GM21529 (cell line): ENCODE measurements around the gene BPIFA1.

Source experiments
- ATAC-seq: cut with Tn5 transposase; IDR thresholded peaks from one replicate; pipeline ENCODE4 v1.9.1; 2021; ENCODE audit not compliant: unreplicated experiment

Gene BPIFA1

DNA sequence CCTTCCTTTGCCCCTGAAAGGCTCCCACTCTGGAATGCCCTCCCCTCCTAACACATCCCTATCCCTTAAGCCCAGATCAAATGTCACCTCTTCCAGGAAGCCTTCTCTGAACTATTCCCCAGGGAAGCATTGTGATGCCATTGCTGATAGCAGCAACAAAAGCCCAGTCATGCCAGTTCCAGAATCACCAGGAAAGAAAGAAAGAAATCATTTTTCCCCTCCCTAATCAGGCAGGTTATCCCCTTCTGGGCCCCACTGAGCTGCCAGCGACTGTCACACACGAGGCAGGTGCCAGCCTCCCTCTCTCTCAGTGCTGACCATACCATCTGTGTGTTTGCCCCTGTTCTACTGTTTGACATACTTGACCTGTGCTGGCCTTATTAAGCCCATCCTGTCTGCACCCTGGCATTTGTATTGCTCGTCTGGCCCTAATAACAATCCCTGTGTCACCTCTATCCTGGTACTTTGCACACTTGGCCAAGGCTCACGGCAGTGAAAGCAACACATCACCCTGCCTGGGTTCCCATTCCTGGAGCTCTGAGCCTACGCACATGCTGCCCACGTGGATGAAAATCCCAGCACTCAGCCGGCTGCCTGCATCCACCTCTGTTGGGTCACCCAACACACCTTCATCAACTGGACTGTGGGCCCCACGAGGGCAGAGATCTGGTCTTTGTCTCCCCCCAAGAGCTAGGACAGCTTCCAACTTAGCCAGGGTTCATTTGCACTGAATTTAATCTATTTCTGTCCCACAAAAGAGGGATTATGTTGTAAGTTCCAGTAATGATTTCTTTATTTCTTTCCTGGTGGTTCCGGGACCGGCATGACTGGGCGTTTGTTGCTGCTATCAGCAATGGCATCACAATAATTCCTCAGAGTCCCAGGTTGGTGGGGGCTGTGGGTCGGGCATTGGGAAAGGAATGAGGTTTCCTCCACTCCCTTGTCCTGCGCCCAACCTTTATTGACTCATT, 42.0 kb downstream of the BPIFA1 start:
- ATAC-seq, result no peak

DNA sequence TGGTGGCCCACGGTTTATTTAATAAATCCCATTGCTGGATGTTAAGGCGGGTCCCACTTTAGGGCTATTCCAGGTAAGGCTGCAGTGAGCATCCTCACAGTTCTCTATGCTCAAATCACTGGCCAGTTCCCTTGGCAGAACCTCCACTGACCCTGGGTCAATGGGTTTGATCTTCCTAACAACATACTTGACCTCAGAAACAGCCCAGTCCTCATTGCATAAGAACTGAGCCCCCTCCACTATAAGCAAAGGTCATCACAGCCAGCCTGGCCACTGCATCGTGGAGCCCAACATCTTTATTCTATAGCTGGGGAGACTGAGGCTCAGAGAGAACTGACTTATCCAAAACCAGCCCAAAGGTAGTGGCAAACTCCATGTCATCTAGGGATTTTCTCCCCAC, 42.9 kb downstream of the BPIFA1 start:
- ATAC-seq, result no peak

DNA sequence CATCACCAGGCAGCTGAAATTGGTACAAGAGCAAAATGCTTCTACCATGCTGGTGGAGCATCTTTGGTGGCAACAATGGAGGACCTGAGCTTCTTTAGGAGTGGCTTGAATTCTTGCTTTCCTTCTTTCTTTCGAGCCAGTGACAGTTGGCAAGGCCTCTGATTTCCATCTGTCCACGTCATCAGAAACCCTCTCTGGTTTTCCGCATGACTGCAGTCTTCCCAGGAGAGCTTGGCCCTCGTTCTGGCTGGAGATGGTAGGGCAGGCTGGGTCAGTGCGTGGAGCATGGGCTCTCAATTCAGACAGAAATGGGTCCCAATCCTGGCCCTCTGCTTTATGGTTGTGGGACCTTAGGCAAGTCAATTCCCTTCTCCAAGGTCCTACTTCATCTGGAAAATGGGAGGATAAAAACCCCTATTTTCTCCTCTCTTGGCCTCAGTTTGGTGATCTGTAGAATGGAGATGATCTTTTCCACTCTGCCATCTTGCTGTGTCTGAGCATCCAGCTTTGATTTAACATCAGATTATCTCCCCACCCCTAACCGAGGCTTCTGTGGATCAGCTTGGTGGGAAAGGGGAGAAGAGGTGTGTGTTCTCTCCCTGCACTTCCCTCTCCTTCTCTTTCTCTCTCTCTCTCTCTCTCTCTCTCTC, 43.6 kb downstream of the BPIFA1 start:
- ATAC-seq, result no peak

DNA sequence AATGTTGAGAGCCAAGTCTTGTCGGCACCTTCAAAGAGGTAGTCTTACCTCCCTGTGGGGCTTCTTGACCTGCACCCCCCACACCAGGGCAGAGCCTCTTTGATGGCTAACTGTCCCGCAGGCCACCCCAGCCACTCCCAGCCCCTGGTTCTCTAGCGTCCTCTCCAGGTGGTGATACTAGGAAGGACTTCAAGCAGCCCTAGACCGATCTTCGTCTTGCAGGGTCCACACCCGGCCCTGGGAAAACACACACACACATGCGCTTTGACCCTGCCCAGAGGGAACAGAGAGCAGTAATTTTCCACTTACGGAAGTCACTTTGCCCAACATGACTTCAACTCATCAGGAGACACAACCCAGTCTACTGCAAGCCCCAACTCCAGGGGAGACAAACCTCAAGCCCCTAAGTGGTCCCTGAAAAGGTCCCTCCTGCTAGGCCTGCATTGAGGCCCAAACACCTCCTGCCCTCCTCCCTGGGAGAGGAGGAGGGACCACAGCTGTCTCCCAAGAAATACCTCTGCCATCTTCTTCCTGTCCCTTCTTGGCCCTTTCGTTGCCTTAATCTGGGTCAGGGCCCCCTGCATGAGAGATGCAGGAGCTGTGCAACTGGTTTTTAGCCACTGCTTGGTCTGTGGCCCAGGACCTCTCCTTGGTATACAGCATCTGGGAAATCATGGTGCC, 44.3 kb downstream of the BPIFA1 start:
- ATAC-seq, result no peak

DNA sequence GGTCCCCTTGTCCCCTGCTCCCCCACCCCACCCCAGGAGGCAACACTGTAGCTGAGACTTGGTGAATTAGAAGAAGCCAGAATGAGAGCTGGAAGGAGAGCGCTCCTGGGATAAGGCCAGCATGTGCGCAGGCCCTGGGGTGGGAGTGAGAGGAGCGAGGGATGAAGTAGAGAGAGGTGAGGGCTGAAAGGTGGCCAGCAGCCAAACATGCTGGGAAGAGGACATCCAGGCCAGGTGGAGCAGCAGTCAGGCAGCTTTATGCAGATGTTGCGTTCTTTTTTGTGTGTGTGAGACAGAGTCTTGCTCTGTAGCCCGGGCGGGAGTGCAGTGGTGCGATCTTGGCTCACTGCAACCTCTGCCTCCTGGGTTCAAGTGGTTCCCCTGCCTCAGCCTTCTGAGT, 45.0 kb downstream of the BPIFA1 start:
- no peak for ATAC-seq

DNA sequence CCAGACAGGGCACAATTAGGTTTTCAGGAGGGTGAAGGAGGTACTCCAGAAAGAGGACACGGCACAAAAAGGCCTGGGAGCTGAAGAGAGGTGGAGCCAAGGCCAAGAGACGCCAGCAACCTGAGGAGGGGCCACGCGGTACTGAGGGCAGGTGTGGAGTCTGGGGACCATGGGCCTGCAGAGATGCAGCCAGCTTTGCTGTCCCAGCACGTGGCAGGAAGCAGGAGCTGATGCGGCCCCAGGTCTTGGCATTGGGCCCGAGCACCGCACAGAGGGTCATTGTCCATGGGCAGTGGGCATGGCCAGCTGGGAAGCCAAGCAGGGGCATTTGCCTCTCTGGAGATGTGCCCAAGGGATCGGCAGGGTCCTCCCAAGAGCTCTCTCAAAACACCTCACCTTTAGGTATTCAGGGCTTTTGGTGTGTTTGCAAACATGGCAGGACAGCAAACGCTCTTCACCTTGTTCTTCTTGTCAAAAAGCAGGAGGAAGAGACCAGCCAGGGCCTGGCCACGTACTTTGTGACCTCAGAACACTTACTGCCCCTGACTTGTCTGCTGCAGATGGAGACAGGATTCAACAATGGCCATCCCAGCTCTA, 45.9 kb downstream of the BPIFA1 start:
- no peak for ATAC-seq

DNA sequence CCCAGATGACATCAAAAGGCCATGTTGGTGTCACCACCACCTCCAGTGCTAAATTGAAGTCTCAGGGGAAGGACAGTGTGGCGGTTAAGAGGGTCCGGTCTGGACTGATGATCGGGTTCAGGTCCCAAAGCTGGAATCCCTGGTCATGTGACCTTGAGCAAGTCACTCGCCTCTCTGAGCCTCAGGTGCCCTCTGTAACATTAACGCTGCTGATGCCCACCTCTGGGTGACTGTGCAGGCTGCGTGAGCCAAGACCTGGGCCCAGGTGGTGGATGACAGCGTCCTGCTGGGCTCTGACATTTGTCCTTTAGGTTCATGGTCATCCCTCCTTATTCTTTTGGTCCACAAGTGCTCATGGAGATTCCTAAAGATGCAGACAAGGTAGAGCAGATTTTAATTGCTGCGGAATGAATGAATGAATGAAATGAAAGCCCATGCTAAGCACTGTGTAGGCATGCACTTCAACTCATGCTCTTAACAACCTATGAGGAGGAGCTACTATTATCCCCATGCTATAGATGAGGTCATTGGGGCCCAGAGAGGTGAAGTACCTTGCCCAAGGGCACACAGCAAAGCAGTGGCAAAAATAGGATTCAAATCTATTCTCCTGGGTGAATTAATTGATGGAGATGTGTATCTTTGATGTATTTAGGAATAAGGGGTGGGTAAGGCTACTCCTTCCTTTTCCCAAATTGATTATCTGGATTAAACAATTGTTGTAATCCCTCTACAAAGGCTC, 46.6 kb downstream of the BPIFA1 start:
- no peak for ATAC-seq

DNA sequence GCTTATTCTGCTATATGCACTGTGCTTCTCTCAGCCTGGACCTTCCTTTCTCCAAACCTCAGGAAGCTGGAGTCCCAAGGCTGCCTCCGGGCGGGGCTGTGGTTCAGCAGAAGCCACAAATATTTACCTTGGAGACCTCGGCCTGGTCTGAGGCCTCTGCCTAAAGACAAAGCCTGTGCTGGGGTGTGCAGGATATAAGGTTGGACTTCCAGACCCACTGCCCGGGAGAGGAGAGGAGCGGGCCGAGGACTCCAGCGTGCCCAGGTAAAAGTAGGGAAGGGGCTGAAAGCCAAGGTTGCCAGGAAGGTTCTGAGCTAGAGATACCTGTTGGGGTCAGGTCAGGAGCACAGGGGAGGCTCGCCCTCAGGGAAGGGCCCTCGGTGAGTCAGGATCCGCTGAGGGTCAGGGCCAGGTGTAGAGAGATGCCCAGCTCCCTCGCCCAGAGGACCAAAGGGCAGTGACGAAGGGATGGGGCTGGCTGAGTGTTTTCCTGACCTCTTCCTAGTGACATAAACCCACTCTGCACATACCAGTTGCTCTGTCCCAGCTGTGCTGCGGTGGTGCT, 47.3 kb downstream of the BPIFA1 start, which contains the start of gene BPIFB1:
TSS of gene BPIFB1 (plus strand) at position 224 of the 565 bp plus-strand sequence. CDS start 2,860 bp downstream, outside the sequence.
- no peak for ATAC-seq

DNA sequence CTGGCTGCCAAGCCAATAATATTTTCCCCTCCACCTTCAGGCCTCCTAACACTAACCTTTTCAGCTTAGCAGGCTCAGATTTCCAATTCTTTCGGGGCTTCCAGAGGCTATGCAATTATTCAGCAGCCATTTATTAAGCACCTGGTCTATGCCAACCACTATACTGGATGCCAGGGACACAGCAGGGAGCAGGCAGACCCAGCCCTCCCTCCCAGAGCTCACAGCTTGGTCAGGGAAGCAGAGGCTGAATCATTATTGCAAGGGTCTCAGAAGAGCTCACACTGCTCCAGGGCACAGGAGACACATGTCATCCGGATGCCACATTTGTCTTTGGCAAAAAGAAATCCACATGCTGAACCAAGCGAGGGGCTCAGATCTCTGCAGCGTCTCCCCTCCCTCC, 48.5 kb downstream of the BPIFA1 start:
- no peak for ATAC-seq

DNA sequence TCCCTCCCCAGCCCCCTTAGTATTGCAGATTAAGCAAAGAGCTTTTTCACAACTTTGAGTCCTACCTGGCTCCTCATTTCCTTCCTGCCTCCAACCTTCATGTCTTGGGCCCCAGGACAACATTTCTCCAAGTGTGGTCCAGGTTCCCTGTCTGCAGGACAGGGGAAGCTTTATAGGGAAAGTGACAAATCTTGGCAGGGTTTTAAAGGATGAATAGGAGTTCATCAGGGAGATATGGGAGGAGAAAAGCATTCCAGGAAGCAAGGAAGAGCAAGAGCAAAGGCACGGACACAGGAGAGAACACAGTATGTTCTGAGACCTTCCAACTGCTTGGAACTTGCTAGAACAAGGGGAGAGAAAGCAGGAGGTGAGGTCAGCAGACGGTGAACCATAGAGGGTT, 49.1 kb downstream of the BPIFA1 start:
- ATAC-seq, result no peak

DNA sequence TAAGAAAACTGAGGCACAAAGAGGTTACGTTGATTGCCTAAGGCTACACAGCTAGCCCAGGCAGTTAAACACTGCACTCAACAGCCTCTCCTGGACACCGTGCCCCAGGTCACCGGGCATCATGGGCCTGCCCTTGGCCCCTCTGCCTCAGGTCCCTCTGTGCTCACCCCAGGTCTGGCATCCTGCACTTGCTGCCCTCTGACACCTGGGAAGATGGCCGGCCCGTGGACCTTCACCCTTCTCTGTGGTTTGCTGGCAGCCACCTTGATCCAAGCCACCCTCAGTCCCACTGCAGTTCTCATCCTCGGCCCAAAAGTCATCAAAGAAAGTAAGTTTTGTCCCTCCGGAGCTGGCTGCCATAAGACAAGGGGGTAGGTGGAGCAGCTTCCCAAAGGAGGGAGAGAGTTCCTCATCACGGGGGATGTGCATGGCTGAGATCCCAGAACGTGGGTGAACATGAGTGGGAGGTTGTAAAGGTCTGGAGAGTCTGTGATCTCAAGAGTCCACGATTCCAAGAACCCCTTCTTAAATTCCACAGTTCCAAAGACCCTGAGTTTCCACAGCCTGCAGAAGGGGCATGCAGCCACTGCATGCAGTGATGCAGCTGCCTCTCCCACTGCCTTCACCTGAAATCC, 50.2 kb downstream of the BPIFA1 start:
- ATAC-seq, result no peak

DNA sequence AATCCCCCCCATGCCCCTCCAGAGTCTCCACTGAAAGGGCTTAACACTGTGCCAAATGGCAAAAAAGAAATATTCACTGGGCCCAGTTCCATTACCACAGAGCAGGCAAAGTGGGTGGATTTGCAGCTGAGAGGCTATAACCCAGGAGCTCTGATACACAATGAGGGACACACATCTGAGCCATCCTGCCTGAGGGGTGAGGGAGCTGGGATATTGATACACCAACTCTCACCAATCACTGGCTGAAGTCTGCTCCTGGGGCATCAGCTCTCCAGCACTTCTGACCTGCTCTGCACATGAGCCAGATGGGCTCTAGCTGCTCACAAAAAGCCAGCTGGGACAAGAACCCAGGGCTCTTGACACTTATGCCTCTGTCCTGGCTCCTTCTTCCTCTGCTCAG, 52.1 kb downstream of the BPIFA1 start:
- no peak for ATAC-seq

DNA sequence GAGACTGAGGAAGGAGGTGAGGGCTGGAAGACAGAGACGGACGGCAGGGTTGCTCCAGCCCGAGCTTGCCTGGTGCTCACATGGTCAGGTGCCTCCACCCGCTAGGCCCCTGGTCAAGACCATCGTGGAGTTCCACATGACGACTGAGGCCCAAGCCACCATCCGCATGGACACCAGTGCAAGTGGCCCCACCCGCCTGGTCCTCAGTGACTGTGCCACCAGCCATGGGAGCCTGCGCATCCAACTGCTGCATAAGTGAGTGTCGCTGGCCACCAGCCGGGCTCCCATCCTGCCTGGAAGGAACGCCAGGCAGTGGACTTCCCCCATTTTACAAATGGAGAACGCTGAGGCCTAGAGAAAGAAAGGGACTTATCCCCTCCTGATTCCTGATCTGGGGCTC, 55.1 kb downstream of the BPIFA1 start:
- no peak for ATAC-seq

DNA sequence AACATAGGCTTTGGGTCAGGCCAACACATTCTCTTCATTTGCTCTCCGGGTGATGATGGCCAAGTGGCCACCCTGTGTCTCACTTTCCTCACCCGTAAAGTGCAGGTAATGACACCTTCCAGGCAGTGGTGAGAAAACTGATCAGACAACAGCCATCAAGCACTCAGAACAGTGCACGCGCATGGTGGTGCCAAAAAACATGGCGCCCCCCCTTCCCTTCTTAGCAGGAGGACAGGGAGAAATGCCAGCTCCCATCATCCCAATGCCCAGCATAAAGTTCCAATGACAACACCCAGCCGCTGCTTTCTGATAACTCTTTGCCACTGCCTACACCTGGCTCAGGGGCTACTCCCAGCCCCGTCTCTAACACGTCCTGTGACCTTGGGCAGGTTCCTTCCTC, 55.6 kb downstream of the BPIFA1 start:
- ATAC-seq, result no peak

DNA sequence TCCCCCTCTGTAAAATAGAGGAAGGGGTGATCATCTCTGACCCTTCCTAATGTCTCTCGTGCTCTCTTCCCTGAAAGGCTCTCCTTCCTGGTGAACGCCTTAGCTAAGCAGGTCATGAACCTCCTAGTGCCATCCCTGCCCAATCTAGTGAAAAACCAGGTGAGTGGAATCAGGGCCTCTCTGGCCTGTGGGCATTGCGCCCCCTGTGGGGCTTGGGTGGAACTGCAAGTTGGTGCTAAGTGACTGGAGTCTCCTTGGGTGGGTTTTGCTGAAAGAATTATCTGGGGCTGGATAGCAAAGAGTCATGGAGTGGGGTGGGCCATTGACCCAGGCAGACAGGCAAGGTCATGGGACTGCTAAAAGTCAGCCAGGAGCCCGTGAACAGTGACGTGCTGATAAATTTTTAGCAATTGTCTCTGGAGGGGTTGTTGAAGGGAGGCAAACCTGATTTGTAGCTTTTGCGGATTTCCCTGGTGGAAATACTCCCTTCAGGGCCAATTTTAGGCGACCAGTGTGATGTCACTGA, 56.1 kb downstream of the BPIFA1 start:
- no peak for ATAC-seq
